ENCODE results near the gene IGSF3.
"Not testable (repeated sequence)": the region's sequence is repeated elsewhere in the genome, so short reads cannot be mapped to it uniquely, and the experiment has no call there.

The IGSF3 gene

DNA sequence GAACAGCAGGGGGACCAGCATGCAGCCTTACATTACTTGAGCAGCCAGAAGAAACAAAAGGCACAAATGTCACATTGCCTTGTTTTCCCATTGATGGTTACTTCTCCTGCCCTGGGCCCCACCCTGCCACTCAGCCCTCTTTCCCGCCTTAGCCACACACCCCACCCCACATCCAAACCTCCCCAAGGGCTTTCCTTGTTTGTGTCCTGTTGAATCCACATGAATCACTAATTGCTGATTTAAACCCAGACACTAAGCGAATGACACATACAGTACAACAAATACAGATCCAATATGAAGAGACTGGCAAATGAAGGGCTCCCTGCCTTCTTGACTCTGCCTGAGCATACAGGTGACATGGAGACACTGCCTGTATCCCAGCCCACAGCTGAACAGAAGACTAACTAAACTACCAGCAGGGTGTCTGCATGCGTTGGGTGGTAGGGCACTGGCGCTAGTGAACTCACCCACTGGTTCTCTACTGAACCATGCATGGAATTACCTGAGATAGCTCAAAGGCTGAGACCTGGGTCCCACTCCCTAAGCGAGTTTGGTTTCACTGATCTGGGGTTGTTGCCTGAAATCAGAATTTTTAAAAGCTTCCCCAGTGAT lies 3.1 kb downstream of the IGSF3 start:
- no peak for DNase-seq (ENCODE audit: low read depth in 2 of 2)

DNA sequence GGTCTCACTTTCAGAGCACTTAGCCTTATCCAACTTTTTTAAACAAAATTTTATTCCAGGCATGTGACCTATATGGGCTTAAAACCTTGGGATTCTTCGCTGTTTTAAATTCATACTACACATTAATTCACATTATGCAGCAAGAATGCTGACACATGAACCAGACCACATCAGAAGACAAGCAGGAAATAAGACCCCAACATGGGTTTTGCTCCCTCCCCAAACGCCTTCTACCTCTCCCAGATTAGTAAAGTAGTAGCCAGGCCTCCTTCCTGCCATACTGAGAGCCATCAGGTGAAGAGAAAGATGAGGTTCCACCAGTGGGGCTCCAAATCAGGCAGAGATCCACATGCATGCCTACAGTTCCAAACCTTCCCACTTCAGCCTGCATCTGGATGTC lies 3.7 kb downstream of the IGSF3 start:
- no peak for DNase-seq (ENCODE audit: low read depth in 2 of 2)

DNA sequence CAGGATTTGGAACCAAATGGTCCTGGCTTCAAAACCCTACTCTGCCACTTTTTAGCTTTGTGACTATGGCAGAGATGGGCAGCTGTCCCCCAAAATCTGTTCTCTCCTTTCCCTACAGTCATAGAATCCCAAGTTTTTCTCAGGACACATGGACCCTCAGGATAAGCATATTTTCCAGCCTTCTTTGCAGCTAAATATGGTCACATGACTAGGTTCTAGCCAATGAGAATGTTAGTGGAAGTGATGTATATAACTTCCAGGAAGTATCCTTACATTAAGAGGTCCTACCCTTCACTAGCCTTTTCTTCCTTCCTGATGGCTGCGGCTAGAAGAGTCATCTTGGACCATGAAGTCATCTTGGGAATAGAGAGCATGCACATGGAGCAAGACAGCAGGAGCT lies 5.9 kb downstream of the IGSF3 start:
- DNase-seq (ENCODE audit: low read depth in 2 of 2): no peak

DNA sequence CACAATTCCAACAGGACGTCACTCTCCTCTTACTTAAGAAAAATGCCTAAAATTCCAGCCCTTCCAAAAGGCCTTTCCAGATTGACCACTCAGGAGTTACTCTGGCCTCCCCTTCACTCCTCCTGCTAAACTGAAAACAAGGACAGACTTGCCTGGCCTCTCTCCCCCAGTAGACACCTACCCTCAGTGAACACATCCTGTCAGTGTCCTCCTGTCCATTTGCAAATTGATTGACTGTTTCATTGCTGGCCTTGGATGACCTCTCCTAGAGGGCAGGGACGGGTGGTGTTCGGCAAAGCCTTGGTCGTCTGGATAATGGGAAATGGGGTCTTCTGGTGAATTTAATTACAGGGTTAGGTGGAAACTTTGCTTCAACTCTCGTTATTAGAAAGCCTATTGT lies 8.9 kb downstream of the IGSF3 start:
- DNase-seq (ENCODE audit: low read depth in 2 of 2): not testable (repeated sequence)

DNA sequence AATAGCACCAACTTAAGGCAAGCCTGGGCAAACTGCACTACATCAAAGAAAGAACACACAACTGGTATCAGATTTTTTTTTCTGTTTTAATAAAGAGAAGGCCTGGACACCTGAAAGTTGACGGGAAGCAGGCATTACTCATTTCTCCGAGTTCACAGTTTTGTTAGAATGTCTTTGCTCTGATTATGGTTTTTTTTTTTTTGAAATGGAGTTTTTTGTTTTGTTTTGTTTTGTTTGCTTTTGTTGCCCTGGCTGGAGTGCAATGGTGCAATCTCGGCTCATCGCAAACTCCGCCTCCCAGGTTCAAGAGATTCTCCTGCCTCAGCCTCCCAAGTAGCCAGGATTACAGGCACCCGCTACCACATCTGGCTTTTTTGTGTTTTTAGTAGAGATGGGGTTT lies 9.7 kb downstream of the IGSF3 start:
- not testable (repeated sequence) for DNase-seq (ENCODE audit: low read depth in 2 of 2)

DNA sequence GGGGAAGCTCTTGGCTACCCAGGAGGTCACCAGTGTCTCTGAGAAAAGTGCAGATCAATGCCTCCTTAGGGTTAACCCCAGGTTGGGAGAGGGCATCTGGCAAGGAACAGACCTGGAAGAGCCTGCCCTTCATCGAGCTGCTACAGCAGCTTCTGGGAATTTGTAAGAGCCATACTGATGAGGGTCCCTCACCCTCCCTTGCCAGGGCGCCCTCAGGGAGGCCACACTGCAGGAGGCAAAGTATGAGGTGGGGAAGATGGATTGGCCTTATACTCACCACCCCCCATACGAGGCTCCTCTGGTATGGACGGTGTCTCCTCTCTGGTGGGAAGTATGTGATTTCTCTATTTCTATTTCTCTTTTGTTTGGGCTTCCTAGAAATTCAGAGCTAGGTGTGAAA lies 13.2 kb downstream of the IGSF3 start:
- DNase-seq (ENCODE audit: low read depth in 2 of 2): no peak

DNA sequence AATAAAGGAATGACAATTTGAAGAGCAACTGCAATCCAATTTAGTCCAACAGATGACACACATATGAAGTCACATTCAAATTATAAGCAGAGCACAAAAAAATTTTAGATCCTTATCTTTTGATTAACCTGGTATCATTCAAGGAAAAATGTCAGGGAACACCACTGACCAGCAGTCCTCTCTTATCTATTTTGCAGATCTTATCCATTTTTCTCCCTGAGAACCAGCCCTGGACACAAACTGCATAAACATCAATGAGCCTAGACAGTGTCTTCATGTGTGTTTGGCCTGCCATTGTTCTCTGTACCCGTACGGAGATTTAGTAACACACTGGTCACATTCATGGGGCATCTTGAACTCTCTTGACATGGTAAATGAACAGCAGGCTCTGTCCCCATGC lies 14.9 kb downstream of the IGSF3 start:
- not testable (repeated sequence) for DNase-seq (ENCODE audit: low read depth in 2 of 2)

DNA sequence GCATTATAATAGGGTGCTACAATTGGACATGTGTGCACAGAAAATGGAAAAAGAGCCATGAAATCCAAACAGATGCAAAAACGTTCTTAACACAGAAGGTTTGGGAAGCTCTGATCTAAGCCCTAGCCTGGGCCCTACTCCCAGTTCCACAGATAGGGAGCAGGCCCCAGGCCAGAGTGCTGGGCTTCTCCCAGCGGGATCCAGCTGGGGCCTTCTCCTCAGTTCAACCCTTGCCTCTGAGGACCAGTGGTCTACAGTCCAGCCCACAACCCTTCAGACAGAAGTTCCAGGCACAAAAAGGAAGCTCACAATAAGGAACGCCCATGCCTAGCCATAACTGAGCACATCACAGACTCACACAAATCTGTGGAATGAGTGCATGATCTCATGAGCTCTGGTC lies 16.8 kb downstream of the IGSF3 start:
- not testable (repeated sequence) for DNase-seq (ENCODE audit: low read depth in 2 of 2)

DNA sequence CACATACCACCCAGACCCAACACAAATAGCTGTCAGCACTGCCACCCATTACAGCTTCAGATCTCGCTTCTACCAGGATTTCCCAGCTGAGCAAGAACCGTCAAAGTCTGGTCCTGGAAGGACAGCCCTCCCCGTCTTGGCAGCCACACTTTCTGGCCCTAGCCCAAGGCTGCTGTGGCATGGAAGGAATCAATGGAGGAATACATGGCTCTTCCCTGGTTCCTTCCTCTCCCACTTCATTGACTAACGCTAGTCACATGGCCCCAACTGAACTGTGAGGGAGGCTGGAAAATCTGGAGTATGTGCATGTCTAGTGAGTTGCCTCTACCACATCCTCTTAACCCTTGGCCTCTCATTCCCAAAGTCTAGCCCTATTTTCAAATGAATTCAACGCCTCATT lies 18.5 kb downstream of the IGSF3 start:
- not testable (repeated sequence) for DNase-seq (ENCODE audit: low read depth in 2 of 2)

DNA sequence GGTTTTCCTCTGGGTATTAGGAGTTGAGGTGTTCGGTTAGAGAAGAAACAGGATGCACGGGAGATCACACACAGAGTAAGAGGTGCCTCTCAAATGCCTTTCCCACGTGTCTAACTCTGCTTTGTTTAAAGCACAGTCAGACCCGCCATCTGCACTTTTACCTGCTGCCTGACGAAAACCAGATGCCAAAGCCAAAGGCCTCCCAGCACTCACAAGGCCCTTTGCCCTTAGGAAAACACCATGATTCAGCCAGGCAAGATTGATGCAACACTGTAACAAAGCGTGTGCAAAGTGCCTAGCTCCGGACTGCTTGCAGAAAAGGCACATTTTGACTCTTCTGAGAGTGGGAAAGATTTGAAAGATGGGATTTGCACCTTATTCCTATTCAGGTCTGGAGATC lies 19.2 kb downstream of the IGSF3 start:
- DNase-seq (ENCODE audit: low read depth in 2 of 2): not testable (repeated sequence)

DNA sequence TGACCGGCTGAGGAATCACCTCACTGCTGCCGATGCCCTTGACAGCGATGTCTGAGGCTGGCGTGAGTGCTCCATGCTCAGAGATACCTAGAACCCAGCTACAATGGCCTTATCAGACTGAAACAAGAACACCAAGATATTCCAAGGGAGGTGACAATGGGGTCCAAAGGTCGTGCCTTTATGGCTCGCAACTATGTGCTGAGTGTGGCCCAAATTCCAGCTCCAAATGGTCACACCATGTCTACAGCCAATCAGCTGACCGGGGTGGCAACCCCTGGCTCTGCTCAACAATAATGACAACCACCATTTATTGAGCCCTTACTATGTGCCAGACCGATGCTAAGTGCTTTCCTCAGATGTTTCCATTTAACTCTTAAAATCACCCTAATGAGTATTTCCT lies 20.3 kb downstream of the IGSF3 start:
- DNase-seq (ENCODE audit: low read depth in 2 of 2): not testable (repeated sequence)

DNA sequence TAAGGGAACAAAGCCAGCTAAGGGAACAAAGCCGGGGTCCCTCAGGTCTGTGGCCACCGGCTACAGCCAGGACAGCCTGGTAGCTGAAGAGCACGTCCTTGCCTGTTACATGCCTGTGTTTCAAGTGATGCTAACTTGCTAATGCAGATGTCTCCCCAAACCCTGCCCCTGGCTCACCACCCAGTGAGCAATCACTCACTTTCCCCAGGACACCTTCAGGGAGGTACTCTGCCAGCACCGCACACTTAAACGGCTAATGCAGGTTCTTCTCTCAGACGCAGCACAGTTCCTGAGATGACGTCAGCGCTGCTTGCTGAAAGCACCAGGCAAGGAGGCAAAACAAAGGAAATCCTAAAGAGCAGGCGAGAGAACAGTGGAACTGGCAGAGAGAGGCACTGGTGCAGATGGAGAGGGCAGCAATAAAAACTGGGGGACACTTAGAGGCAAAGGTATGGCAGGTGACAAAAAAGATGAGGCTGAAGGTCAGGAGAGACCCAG lies 20.8 kb downstream of the IGSF3 start:
- DNase-seq (ENCODE audit: low read depth in 2 of 2): not testable (repeated sequence)

DNA sequence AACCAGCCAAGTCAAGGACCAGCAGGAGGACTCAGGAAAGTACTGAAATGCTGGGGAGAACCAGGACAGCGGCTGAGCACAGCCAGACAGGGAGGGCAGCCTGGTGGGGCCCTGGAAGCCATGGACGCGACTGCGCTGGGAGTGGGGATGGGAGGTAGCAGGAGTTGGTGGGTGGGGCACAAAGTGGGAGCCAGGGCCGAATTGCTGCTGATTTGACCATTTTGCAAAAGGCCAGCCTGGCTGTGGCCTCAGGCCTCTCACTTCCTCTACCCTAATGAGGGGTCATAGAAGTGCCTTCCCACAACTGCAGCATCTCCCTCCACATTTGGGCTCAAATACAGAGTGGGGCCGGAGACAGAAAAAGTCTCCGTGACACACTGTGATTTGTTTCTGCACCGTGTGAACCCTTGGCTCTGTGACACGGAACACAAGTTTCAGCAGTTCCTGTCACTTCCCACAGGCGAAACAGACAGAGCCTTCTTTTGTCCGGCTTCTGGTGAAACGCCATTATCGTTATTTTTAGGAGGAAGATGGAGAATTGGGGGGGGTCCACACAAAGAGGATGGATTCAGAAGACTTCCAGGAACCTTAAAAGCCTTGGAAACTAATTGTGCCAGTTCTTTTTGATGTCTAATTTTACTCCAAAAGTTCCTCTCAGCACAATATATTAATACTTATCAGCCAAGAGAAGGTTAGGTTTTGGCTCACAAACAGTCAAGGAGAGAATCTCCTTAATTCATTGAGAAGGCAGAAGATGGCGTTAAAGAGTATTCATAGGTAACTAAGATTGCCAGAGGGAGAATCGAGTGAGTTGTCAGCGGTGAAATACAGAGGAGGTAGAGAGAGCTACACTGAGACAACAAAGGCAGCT lies 21.5 kb downstream of the IGSF3 start:
- DNase-seq (ENCODE audit: low read depth in 2 of 2): not testable (repeated sequence)

DNA sequence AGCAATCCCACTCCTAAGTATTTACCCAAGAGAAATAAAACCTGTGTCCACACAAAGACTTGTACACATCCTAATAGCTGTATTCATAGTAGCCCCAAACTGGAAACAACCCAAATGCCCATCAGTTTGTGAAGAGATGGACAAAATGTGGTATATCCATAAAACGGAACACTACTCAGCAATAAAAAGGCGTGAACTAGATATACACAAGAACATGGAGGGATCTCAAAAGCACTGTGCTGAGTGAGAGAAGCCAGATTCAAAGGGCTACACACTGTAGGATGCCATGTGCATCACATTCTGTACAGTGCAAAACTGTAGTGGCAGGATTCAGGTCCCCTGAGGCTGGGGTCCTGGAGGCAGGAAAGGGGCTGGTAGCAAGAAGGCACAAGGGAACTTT lies 22.5 kb downstream of the IGSF3 start:
- not testable (repeated sequence) for DNase-seq (ENCODE audit: low read depth in 2 of 2)

DNA sequence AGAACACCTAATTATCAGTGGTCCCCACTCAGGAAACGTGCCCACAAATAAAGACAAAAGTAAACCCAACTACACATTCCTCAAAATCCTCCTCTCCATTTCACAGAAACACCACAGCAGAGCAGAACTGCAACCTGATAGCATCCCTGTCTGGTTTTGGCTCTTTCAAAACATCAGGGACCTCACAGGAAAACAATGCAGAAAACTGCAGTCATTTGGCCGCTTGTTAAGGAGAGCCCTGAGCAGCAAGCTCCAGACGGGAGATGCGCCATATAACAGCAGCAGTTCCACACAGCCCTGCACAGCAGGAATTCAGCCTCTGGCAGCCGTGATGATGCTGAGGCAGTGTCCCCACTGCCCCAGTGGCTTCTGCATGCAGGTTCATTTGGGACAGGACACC lies 23.4 kb downstream of the IGSF3 start:
- DNase-seq (ENCODE audit: low read depth in 2 of 2): not testable (repeated sequence)

DNA sequence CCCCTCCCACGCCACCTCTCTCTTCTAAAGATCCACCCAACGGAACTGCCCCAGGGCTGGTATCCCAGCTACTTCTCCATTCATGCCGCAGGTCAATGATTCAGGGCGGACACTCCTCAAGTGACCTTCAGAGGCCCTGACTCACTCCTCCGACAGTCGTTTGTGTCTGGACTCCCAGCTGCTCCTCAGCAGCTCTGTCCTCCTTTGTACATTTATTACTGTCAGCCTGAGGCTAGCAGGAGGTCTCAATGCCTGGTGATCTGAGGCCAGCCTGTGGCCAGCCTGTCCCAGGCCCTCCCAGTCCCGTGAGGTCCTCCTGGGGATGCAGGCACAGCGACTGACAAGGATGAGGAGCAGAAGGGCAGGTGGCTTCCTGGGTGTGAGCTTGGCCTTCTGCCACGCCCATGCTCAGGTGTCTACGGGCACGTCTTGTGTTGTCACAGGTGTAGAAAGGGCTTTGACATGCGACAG lies 24.2 kb downstream of the IGSF3 start:
- not testable (repeated sequence) for DNase-seq (ENCODE audit: low read depth in 2 of 2)

DNA sequence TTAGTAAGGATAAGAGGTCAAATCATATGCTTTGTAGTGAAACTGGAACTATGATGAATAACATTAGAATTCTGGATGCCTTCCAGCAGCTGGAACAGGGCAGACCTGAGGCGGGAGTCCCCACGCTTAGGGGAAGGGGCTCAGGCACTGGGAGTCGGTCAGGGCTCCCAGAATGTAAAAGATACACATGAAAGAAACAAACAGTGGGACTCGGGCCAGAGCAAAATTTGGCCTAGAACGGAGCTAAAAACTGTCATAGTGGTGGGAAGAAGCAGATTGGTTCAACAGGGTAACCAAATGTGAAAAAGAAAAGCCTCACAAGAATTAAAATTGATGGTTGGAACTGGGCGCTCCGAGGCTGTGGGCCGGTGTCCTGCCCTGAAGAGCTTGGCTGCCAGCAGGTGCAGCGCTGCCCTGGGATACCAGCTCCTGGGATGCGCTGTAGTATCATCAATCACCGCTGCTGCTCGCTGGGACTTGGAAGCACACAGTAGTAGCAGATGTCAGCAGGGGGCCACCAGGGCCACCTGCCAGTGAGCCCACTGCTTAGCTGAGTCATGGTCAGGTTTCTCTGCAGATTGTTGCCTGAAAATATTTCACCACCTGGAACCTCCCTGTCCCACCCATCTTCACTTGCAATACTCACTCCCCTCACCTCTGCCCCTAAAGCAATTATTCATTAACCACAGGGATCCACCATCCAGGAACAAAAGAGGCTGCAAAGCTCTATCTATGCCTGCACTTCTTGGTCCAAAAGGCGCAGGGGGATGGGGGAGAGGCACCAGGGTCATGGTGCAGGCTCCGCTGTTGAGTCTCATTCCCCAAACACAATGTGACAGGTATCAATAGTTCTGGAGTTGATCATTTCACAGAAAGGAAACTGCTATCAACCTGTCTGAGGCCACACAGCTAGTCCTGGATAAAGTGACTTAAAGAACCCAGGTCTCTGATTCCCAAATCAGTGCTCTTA lies 24.9 kb downstream of the IGSF3 start:
- not testable (repeated sequence) for DNase-seq (ENCODE audit: low read depth in 2 of 2)

DNA sequence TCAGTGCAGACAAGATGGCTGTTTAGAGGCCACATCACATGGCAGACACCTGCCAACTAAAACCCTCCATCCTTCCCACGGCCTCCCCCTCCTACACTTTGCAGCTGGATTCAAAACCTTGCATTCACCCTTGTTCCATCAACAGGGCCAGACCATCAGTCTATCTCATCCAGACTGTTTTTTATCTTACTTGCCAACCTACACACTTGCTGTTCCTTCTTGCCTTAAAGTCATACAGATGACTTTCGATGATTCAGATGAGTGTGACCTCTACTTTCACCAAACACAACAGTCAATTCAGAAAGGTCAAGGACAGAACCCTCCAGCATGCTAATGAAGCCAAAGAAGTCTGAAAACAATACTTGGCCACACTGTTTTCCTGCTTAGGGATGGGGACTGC lies 29.9 kb downstream of the IGSF3 start:
- DNase-seq (ENCODE audit: low read depth in 2 of 2): not testable (repeated sequence)

DNA sequence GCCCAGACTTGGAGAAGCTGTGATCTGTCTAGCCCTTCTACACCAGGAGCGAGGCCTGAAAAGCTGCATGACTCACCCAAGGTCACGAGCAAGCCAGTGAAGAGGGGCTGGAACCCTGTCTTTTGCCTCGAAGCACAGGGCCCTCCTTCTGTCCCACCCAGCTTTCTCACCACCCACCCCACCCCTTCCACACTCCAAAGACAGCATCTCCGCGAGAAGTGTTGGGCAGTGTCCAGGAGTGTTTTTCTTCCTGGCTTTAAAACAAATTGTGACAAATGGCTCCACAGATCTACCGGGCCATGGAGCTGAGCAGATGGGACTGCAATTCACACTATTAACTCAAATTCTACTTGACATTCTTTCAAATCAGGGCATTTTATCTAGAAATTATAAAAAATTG lies 30.9 kb downstream of the IGSF3 start:
- DNase-seq (ENCODE audit: low read depth in 2 of 2): not testable (repeated sequence)

DNA sequence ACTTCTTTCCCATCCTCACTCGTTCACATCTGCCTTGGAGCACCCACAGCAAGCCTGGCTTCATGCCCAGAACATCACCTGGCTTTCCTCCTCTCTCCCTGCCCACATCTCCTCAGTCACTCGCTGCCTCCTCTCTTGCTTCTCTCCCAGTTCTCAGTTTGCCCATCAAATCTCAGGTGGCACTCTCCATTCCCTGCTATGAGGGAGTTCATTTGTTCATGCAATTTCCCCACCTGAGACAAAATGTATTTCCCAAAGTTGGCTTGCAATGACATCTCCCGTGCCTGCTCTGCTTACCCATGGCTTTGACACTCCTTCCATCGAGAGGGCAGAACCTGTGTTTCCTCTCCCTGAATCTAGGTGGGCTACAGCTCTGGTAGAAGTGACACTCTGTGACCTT lies 33.1 kb downstream of the IGSF3 start:
- not testable (repeated sequence) for DNase-seq (ENCODE audit: low read depth in 2 of 2)

DNA sequence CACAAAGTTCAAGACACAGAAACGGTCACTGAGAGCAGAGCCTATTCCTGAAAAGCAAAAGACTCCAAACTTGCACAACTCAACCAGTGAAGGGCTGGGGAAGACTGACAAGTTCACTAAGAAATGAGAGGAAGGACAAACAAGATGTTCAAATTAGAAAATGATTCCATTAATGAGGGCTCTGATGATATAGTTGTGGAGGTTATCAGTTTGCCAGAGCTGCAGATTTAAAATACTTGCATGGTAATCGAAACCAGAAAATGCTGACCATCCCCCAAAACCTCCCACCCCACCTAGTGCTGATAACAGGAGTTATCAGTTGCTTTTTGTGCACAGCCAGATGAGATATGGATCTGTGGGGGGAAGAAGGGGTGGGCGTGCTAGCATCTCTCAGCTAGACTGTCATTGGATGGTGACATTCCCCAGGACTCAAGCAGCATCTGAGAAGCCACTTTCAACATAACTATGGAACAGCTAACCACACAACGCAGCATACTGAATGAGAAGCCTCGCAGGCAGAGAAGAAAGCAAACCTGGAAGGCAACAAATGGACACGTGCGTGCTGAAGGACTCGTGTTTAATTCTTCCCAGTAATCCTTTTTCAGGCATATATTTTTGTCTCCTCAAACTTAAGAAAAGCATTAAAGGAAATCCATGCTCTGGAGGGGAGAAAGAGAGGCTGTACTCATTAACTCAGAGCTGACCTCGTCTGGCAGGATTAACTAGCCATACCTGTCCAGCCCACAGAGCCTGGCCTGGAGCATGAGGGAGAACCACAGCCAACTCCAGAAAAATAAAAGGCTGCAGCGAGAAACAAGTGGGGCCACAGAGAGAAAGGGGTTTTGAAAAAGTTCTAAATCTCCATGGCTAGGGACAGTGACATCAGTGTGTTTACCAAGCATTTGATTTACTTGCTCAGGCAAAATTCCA lies 35.3 kb downstream of the IGSF3 start:
- not testable (repeated sequence) for DNase-seq (ENCODE audit: low read depth in 2 of 2)
